GM23338 (cell line): ENCODE measurements around the gene FER.
A peak's percentile ranks its signal among the peaks of the same experiment; 100 is the strongest.

Experiments
- CREB1 ChIP-seq: fragments of 250-450 bp; sonication (Bioruptor Pico); IDR thresholded peaks from 2 replicates; pipeline ENCODE4 v1.5.0; 2020; ENCODE audit warnings: low read depth, mild to moderate bottlenecking, moderate library complexity
- CTCF ChIP-seq, 2 experiments: fragments of 200-600 bp in 1 of 2; sonication (generic) in 1 of 2; conservative IDR thresholded peaks; 2 replicates each; pipeline versions ENCODE4 v1.5.1 to v1.6.1; 2016 to 2017; ENCODE audit warnings: antibody characterized with exemption in 2 of 2, low read depth in 2 of 2, mild to moderate bottlenecking in 2 of 2, moderate library complexity in 1 of 2
- EZH2 ChIP-seq: fragments of 200-600 bp; sonication (generic); IDR thresholded peaks from one replicate; pipeline ENCODE4 v1.8.0; 2017; ENCODE audit warnings: antibody characterized with exemption, mild to moderate bottlenecking, low read depth; ENCODE audit not compliant: unreplicated experiment
- EZH2phosphoT487 ChIP-seq: fragments of 200-600 bp; sonication (generic); IDR thresholded peaks from one replicate; pipeline ENCODE4 v1.8.1; 2018; ENCODE audit warnings: antibody characterized with exemption; ENCODE audit not compliant: unreplicated experiment
- JUNB ChIP-seq: IDR thresholded peaks from one replicate; pipeline ENCODE4 v1.6.1; 2016; ENCODE audit warnings: antibody characterized with exemption; ENCODE audit not compliant: unreplicated experiment
- NANOG ChIP-seq: IDR thresholded peaks from 2 replicates; pipeline ENCODE4 v1.6.1; 2016; ENCODE audit warnings: antibody characterized with exemption, borderline replicate concordance
- POLR2AphosphoS5 ChIP-seq: IDR thresholded peaks from 2 replicates; pipeline ENCODE4 v1.6.1; 2016; ENCODE audit warnings: antibody characterized with exemption, low read depth
- REST ChIP-seq: IDR thresholded peaks from one replicate; pipeline ENCODE4 v1.6.1; 2018; ENCODE audit warnings: antibody characterized with exemption; ENCODE audit not compliant: unreplicated experiment
- STAT1 ChIP-seq: IDR thresholded peaks from one replicate; pipeline ENCODE4 v1.6.1; 2016; ENCODE audit warnings: antibody characterized with exemption; ENCODE audit not compliant: unreplicated experiment
- ZNF331 ChIP-seq: fragments of 250-450 bp; sonication (Bioruptor Pico); IDR thresholded peaks from 2 replicates; pipeline ENCODE4 v1.5.0; 2020; ENCODE audit warnings: low read depth, mild to moderate bottlenecking, moderate library complexity

GRCh38 chr5:109141222-109142200 lies 393.8 kb downstream of the FER start:
- TF ChIP-seq CTCF (conservative IDR thresholded peaks at IDR 0.05; ENCODE audit: low read depth in 2 of 2) (peak; percentile 16 to 34; a peak in 1 of 4 replicates), CREB1 (CRISPR knock-in tag) (no peak), EZH2 (no peak), NANOG (no peak), ZNF331 (CRISPR knock-in tag) (no peak), EZH2phosphoT487 (no peak), REST (no peak), POLR2AphosphoS5 (no peak), STAT1 (no peak), JUNB (no peak)
